SK-N-SH (cell line): ENCODE measurements around the gene MAP2K7. TPM values are rescaled to one million over a fixed set of nuclear protein-coding genes. Genes with fewer than 3 reads are reported as not detected.

ENCODE experiments used
- CTCF ChIA-PET: fragments of 300-600, 350-600 bp; formaldehyde crosslinking; extraction: SDS; loops from one replicate; lab custom pipeline; 2021; lab: Yijun Ruan, JAX
- POLR2A ChIA-PET: fragments of 350-600 bp; sonication (Branson Sonifier 250); formaldehyde crosslinking; extraction: SDS; loops from one replicate; lab custom pipeline; 2020; ENCODE audit warnings: antibody characterized with exemption, inconsistent platforms; lab: Yijun Ruan, JAX
- DNase-seq: peaks from one replicate; pipeline ENCODE4 v3.0.0; 2012
- H2AFZ ChIP-seq: fragments of 200-600 bp; sonication (generic); 2 replicates; pipeline ENCODE4 v1.8.1; 2016; ENCODE audit warnings: antibody characterized with exemption, mild to moderate bottlenecking, low read depth
- H3F3A ChIP-seq: fragments of 200-600 bp; sonication (generic); replicated peaks from 2 replicates; pipeline ENCODE3; 2016; ENCODE audit warnings: antibody characterized with exemption, mild to moderate bottlenecking; ENCODE audit not compliant: insufficient read depth
- H3K27ac ChIP-seq, 2 experiments: fragments of 200-500 bp in 1 of 2; fragments of 200-600 bp in 1 of 2; sonication (Bioruptor generic) in 1 of 2; sonication (generic), shearing (Covaris generic) in 1 of 2; 2 replicates each; pipeline versions ENCODE4 v1.5.1 to v1.6.1; 2014 to 2016; ENCODE audit warnings: low read depth in 2 of 2, inconsistent platforms in 1 of 2, low read length in 1 of 2, mild to moderate bottlenecking in 1 of 2, mixed read lengths in 1 of 2
- H3K27me3 ChIP-seq: fragments of 200-600 bp; sonication (generic), shearing (Covaris generic); 2 replicates; pipeline ENCODE4 v1.6.1; 2016; ENCODE audit warnings: mixed run types; ENCODE audit not compliant: insufficient read depth
- H3K36me3 ChIP-seq, 2 experiments: fragments of 200-500 bp in 1 of 2; fragments of 200-600 bp in 1 of 2; sonication (Bioruptor generic) in 1 of 2; sonication (generic) in 1 of 2; replicated peaks in 1 of 2; 2 replicates each; pipeline versions ENCODE3 to v1.5.1; 2014 to 2016; ENCODE audit warnings: low read length in 1 of 2, mild to moderate bottlenecking in 1 of 2; ENCODE audit not compliant: insufficient read depth in 2 of 2, control insufficient read depth in 1 of 2
- H3K4me1 ChIP-seq, 2 experiments: fragments of 200-500 bp in 1 of 2; fragments of 200-600 bp in 1 of 2; sonication (Bioruptor generic) in 1 of 2; sonication (generic), shearing (Covaris generic) in 1 of 2; 2 replicates each; pipeline versions ENCODE4 v1.5.1 to v1.6.1; 2014 to 2016; ENCODE audit warnings: low read depth in 1 of 2, low read length in 1 of 2, mixed run types in 1 of 2; ENCODE audit not compliant: insufficient read depth in 2 of 2, control insufficient read depth in 1 of 2
- H3K4me2 ChIP-seq: fragments of 200-600 bp; sonication (generic), shearing (Covaris generic); 2 replicates; pipeline ENCODE4 v1.6.1; 2017; ENCODE audit warnings: mixed run types
- H3K4me3 ChIP-seq, 2 experiments: fragments of 200-500 bp in 1 of 2; fragments of 200-600 bp in 1 of 2; sonication (Bioruptor generic) in 1 of 2; sonication (generic), shearing (Covaris generic) in 1 of 2; 2 replicates each; pipeline versions ENCODE4 v1.5.1 to v1.8.1; 2014 to 2016; ENCODE audit warnings: low read depth in 2 of 2, inconsistent platforms in 1 of 2, low read length in 1 of 2, mild to moderate bottlenecking in 1 of 2, mixed read lengths in 1 of 2, moderate library complexity in 1 of 2
- H3K79me2 ChIP-seq: fragments of 200-600 bp; sonication (generic); 2 replicates; pipeline ENCODE4 v1.8.1; 2017; ENCODE audit warnings: mild to moderate bottlenecking; ENCODE audit not compliant: insufficient read depth
- H3K9ac ChIP-seq: fragments of 200-600 bp; sonication (generic); 2 replicates; pipeline ENCODE4 v1.6.1; 2017; ENCODE audit warnings: mixed run types
- H3K9me2 ChIP-seq: fragments of 200-600 bp; sonication (generic); 2 replicates; pipeline ENCODE4 v1.6.1; 2017; ENCODE audit warnings: mixed run types
- H3K9me3 ChIP-seq: fragments of 200-600 bp; sonication (generic); 2 replicates; pipeline ENCODE4 v1.6.1; 2017; ENCODE audit warnings: mixed run types, mild to moderate bottlenecking, moderate library complexity
- H4K20me1 ChIP-seq: fragments of 200-600 bp; sonication (generic); 2 replicates; pipeline ENCODE4 v1.6.1; 2017; ENCODE audit warnings: mild to moderate bottlenecking, mixed run types; ENCODE audit not compliant: insufficient read depth
- GABPA ChIP-seq: IDR thresholded peaks from 2 replicates; pipeline ENCODE4 v1.4.0; 2012; ENCODE audit warnings: low read depth, mild to moderate bottlenecking
- GATA2 ChIP-seq: sonication (generic); formaldehyde crosslinking; IDR thresholded peaks from 2 replicates; pipeline ENCODE4 v1.5.0; 2020; ENCODE audit warnings: mild to moderate bottlenecking, missing genetic modification reagents
- RAD21 ChIP-seq: IDR thresholded peaks from 2 replicates; pipeline ENCODE4 v1.6.1; 2012; ENCODE audit warnings: mild to moderate bottlenecking, low read length
- RFX5 ChIP-seq: IDR thresholded peaks from 2 replicates; pipeline ENCODE4 v1.6.1; 2012; ENCODE audit warnings: mild to moderate bottlenecking, improper control_type of control experiment, low read length
- TCF12 ChIP-seq: IDR thresholded peaks from 2 replicates; pipeline ENCODE4 v1.4.0; 2012
- ZBTB33 ChIP-seq: IDR thresholded peaks from 2 replicates; pipeline ENCODE4 v1.4.0; 2012; ENCODE audit warnings: low read depth, borderline replicate concordance
- WGBS: methylation state at CpG from one replicate; pipeline ENCODE4 v1.1.6; 2017; ENCODE audit warnings: low lambda C conversion rate; 5-methylcytosine and 5-hydroxymethylcytosine counted together
- polyA plus RNA-seq, 3 experiments: library from polyadenylated mRNA; depleted of rRNA; stranded (reverse); fragments of >200 nt; gene quantifications; 2 replicates each; pipeline ENCODE4 v1.2.3, GENCODE V29; 2012
- TF ChIP-seq, protein P1 (sequence below): fragments of 150-350 bp; IDR thresholded peaks from 2 replicates; pipeline ENCODE4 v1.6.1; 2016; ENCODE audit warnings: mild to moderate bottlenecking, low read depth, low read length
- TF ChIP-seq, protein P2 (sequence below): fragments of 200-600 bp; sonication (generic); IDR thresholded peaks from 2 replicates; pipeline ENCODE4 v1.6.1; 2017; ENCODE audit warnings: antibody characterized with exemption, mild to moderate bottlenecking, moderate library complexity

MAP2K7 gene
- polyA plus RNA-seq, 1 of the 3 experiments (the other 2 are of a cell fraction): 13.0 TPM

- Histone ChIP-seq H3K27me3 (no peaks in the 10 kb centered on the region), H3K4me2 (peak overlapping the region; percentile 91), H3F3A (peaks cover 4% of the 10 kb centered on the region), H3K4me1 (peaks cover 12 to 39% of the 10 kb centered on the region in 2 experiments; a peak in 3 of 4 replicates), H4K20me1 (peaks cover 33% of the 10 kb centered on the region), H3K4me3 (peak overlapping the region; percentile 50 to 76), H3K9me3 (no peaks in the 10 kb centered on the region), H2AFZ (no peak overlapping the region), H3K9me2 (no peaks in the 10 kb centered on the region), H3K9ac (peak overlapping the region; percentile 61), H3K79me2 (peaks cover 24% of the 10 kb centered on the region; the same call in 1 of the 2 replicates), H3K27ac (peak overlapping the region; percentile 77 to 82), H3K36me3 (peaks cover 0 to 20% of the 10 kb centered on the region in 2 experiments)
- 60% methylated on average over 14 of the region's 17 CpGs for WGBS
- TF ChIP-seq GATA2 (CRISPR knock-in tag): no peak
- TF ChIP-seq, protein P1, sequence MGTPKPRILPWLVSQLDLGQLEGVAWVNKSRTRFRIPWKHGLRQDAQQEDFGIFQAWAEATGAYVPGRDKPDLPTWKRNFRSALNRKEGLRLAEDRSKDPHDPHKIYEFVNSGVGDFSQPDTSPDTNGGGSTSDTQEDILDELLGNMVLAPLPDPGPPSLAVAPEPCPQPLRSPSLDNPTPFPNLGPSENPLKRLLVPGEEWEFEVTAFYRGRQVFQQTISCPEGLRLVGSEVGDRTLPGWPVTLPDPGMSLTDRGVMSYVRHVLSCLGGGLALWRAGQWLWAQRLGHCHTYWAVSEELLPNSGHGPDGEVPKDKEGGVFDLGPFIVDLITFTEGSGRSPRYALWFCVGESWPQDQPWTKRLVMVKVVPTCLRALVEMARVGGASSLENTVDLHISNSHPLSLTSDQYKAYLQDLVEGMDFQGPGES: no peak
- no peak for TF ChIP-seq RAD21
- TF ChIP-seq GABPA: peak; percentile 22; the same call in 1 of the 2 replicates
- ChIA-PET POLR2A (interaction anchor here (1.4 to 2.4 kb wide), 4 partner anchors 22 to 59 kb away, joined by 5 to 8 read pairs (median 8); partner anchors contain the start of genes PRR36 and TIMM44), CTCF (interaction anchor here (1.1 to 4.9 kb wide), 6 partner anchors 8 to 69 kb away, joined by 3 to 36 read pairs (median 5); partner anchors contain the start of gene TIMM44)
- no peak for DNase-seq
Measured at GRCh38 chr19:7921302-7921966, 17.8 kb downstream of the MAP2K7 start.

DNA sequence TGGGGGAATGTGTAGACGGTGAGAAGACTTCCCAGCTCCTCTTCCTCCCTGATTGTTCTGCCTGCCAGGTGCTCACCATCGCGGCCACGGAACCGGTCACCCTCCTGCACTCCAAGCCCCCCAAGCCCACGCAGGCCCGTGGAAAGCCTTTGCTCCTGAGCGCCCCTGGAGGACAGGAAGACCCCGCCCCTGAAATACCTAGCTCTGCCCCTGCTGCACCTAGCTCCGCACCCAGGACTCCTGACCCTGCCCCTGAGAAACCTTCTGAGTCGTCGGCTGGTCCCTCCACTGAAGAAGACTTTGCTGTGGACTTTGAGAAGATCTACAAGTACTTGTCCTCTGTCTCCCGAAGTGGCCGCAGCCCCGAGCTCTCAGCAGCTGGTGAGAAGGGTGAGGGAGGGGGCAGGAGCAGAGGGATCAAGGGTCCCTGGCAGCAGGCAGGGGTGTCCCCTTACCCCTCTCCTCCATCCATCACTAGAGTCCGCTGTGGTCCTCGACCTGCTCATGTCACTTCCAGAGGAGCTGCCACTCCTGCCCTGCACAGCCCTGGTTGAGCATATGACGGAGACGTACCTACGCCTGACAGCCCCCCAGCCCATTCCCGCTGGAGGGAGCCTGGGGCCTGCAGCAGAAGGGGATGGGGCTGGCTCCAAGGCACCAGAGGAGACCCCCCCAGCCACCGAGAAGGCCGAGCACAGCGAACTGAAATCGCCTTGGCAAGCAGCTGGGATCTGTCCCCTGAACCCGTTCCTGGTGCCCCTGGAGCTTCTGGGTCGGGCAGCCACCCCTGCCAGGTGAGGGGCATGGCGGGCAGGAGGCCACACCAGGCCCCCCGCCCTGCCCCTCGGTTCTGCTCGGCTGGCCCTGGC is 18.5 kb downstream of the MAP2K7 start:
- H3K36me3 ChIP-seq: peaks cover 0 to 23% of the 10 kb centered on the region in 2 experiments
- no peak overlapping the region for H2AFZ ChIP-seq
- no peak overlapping the region for H3K9ac ChIP-seq
- 93% methylated on average over 10 of the region's 31 CpGs for WGBS
- H3F3A ChIP-seq: peaks cover 4% of the 10 kb centered on the region
- H3K4me2 ChIP-seq: peak overlapping the region; percentile 91
- no peaks in the 10 kb centered on the region for H3K9me3 ChIP-seq
- H3K27ac ChIP-seq: peak overlapping the region in 1 of 2 experiments; percentile 82; a peak in 2 of 4 replicates
- peaks cover 17 to 47% of the 10 kb centered on the region in 2 experiments; a peak in 3 of 4 replicates for H3K4me1 ChIP-seq
- no peaks in the 10 kb centered on the region for H3K9me2 ChIP-seq
- POLR2A ChIA-PET: interaction anchor here (1.7 kb wide), 1 partner anchor 21 kb away, joined by 7 read pairs; the partner anchor contains the start of gene TIMM44
- no peaks in the 10 kb centered on the region for H3K27me3 ChIP-seq
- peaks cover 33% of the 10 kb centered on the region for H4K20me1 ChIP-seq
- H3K79me2 ChIP-seq: peaks cover 24% of the 10 kb centered on the region; the same call in 1 of the 2 replicates
- TF ChIP-seq TCF12 (no peak), RFX5 (no peak), ZBTB33 (no peak)
- TF ChIP-seq, protein P2, sequence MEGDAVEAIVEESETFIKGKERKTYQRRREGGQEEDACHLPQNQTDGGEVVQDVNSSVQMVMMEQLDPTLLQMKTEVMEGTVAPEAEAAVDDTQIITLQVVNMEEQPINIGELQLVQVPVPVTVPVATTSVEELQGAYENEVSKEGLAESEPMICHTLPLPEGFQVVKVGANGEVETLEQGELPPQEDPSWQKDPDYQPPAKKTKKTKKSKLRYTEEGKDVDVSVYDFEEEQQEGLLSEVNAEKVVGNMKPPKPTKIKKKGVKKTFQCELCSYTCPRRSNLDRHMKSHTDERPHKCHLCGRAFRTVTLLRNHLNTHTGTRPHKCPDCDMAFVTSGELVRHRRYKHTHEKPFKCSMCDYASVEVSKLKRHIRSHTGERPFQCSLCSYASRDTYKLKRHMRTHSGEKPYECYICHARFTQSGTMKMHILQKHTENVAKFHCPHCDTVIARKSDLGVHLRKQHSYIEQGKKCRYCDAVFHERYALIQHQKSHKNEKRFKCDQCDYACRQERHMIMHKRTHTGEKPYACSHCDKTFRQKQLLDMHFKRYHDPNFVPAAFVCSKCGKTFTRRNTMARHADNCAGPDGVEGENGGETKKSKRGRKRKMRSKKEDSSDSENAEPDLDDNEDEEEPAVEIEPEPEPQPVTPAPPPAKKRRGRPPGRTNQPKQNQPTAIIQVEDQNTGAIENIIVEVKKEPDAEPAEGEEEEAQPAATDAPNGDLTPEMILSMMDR: 0 out of 2 replicates have a peak, but pooled peaks have one; percentile 6
- DNase-seq: no peak
- 0 out of 4 replicates have a peak overlapping the region, but pooled peaks of 1 of the 2 experiments have one; percentile 50 for H3K4me3 ChIP-seq
- CTCF ChIA-PET: interaction anchor here (1.2 to 3.4 kb wide), 5 partner anchors 18 to 69 kb away, joined by 3 to 18 read pairs (median 4); partner anchors contain the start of gene TIMM44
